Keratinocyte (primary cell): ENCODE data around the gene TCF20. TPM values are rescaled to one million over a fixed set of nuclear protein-coding genes. Genes with fewer than 3 reads are reported as not detected.

ENCODE experiments used
- DNase-seq: peaks from one replicate; pipeline ENCODE4 v3.0.0-alpha.2; 2011; ENCODE audit warnings: low read depth, missing footprints, low spot score
- FAIRE-seq: peaks from 2 replicates; lab custom pipeline; 2011; peaks lifted over from hg19 to GRCh38; lab: Jason Lieb, UNC
- H2AFZ ChIP-seq: 2 replicates; pipeline ENCODE4 v1.6.0; 2012; ENCODE audit warnings: low read length, control low read depth, inconsistent platforms; ENCODE audit not compliant: control insufficient read depth
- H3K27ac ChIP-seq: 2 replicates; pipeline ENCODE4 v1.5.1; 2011; ENCODE audit warnings: low read length; ENCODE audit not compliant: control insufficient read depth, insufficient read depth
- H3K27me3 ChIP-seq: 3 replicates; pipeline ENCODE4 v1.6.0; 2011; ENCODE audit warnings: low read length; ENCODE audit not compliant: control insufficient read depth, insufficient read depth; ENCODE audit errors: extremely low read depth
- H3K36me3 ChIP-seq, 2 experiments: 2 replicates in 1 of 2; 3 replicates in 1 of 2; pipeline ENCODE4 v1.5.1; 2011; ENCODE audit warnings: low read length in 2 of 2, mild to moderate bottlenecking in 1 of 2; ENCODE audit not compliant: control insufficient read depth in 2 of 2, insufficient read depth in 2 of 2; ENCODE audit errors: extremely low read depth in 1 of 2
- H3K4me1 ChIP-seq: 3 replicates; pipeline ENCODE4 v1.5.1; 2011; ENCODE audit warnings: low read length; ENCODE audit not compliant: control insufficient read depth, insufficient read depth; ENCODE audit errors: extremely low read depth
- H3K4me2 ChIP-seq: 3 replicates; pipeline ENCODE4 v1.6.0; 2011; ENCODE audit warnings: low read depth, low read length; ENCODE audit not compliant: control insufficient read depth, insufficient read depth; ENCODE audit errors: extremely low read depth
- H3K4me3 ChIP-seq, 3 experiments: fragments of 200-600 bp in 1 of 3; sonication (generic) in 1 of 3; 2 replicates in 2 of 3; 3 replicates in 1 of 3; pipeline ENCODE4 v1.5.1; 2011 to 2016; ENCODE audit warnings: low read length in 3 of 3, mild to moderate bottlenecking in 3 of 3, control low read depth in 2 of 3, inconsistent platforms in 1 of 3, low read depth in 1 of 3, mixed read lengths in 1 of 3, mixed run types in 1 of 3, moderate library complexity in 1 of 3; ENCODE audit not compliant: control insufficient read depth in 2 of 3, insufficient read depth in 2 of 3; ENCODE audit errors: extremely low read depth in 1 of 3
- H3K79me2 ChIP-seq: 2 replicates; pipeline ENCODE4 v1.6.0; 2012; ENCODE audit warnings: low read length; ENCODE audit not compliant: control insufficient read depth, insufficient read depth
- H3K9ac ChIP-seq: 3 replicates; pipeline ENCODE4 v1.6.0; 2011; ENCODE audit warnings: low read length; ENCODE audit not compliant: control insufficient read depth, insufficient read depth; ENCODE audit errors: extremely low read depth
- H3K9me1 ChIP-seq: 3 replicates; pipeline ENCODE4 v1.6.0; 2011; ENCODE audit warnings: low read length; ENCODE audit not compliant: control insufficient read depth, insufficient read depth; ENCODE audit errors: extremely low read depth
- H3K9me3 ChIP-seq: 2 replicates; pipeline ENCODE4 v1.5.1; 2012; ENCODE audit warnings: low read depth, low read length; ENCODE audit not compliant: control insufficient read depth
- H4K20me1 ChIP-seq: 3 replicates; pipeline ENCODE4 v1.6.0; 2011; ENCODE audit warnings: low read length; ENCODE audit not compliant: control insufficient read depth, insufficient read depth; ENCODE audit errors: extremely low read depth
- EZH2 ChIP-seq: IDR thresholded peaks from one replicate; pipeline ENCODE4 v1.6.1; 2012; ENCODE audit warnings: inconsistent platforms, mild to moderate bottlenecking, low read length, moderate library complexity
- dilution Hi-C: fragments of 300-500 bp; cut with MboI; formaldehyde crosslinking; loops from one replicate; pipeline ENCODE4 v1.7.0; 2020; ENCODE audit warnings: low sequenced_read_pairs; ENCODE audit not compliant: extremely low pct_ligation_motif_present
- polyA plus RNA-seq, 5 experiments: library from polyadenylated mRNA; depleted of rRNA in 3 of 5; stranded (reverse) in 3 of 5; stranded (forward) in 1 of 5; unstranded in 1 of 5; fragments of >200 nt; gene quantifications; 1 replicate in 1 of 5; 2 replicates in 3 of 5; 3 replicates in 1 of 5; pipeline versions ENCODE4 v1.2.1 to v1.2.3, GENCODE V29; 2011 to 2012; ENCODE audit warnings: missing spikeins in 2 of 5, low read depth in 1 of 5, low replicate concordance in 1 of 5
- TF ChIP-seq, protein P1 (sequence below), 3 experiments: IDR thresholded peaks in 1 of 3; conservative IDR thresholded peaks in 1 of 3; optimal IDR thresholded peaks in 1 of 3; 2 replicates in 2 of 3; 3 replicates in 1 of 3; pipeline versions ENCODE3 to v1.5.1; 2011; ENCODE audit warnings: low read length in 3 of 3, mild to moderate bottlenecking in 3 of 3, moderate library complexity in 2 of 3, control low read depth in 1 of 3, inconsistent platforms in 1 of 3; ENCODE audit not compliant: insufficient read depth in 2 of 3; ENCODE audit errors: extremely low read depth in 1 of 3

TCF20 gene
- polyA plus RNA-seq, 1 donor (not counting 4 experiments of a cell fraction or from before 2014, with no cell fraction given): 23.9 TPM

DNA sequence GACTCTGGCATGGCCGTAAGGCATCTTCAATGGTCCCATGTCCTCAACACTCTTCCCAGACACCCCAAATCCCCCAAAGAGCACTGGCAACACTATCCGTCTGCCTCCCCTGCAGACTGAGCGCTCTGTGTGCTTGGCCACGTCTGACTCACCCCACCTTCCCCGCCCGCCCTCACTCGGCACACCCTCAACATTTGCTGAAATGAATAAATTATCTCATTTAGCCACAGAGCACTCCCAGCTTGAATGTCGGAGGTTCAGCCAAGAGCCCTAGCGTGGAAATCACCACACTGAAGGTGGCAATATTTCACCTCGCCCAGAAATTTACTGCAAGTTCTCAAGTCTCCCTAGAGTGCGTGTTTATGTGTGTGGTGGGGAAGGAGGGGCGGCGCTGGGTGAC is 46.6 kb upstream of the TCF20 start:
- Histone ChIP-seq H3K36me3 (no peaks in the 10 kb centered on the region), H3K9me3 (no peaks in the 10 kb centered on the region), H2AFZ (peak overlapping the region; percentile 56), H3K4me3 (peak overlapping the region in 2 of 3 experiments; percentile 38 to 51), H3K9me1 (peaks cover 6% of the 10 kb centered on the region), H4K20me1 (peaks cover 6% of the 10 kb centered on the region), H3K9ac (peak overlapping the region; percentile 68), H3K27ac (peak overlapping the region; percentile 73), H3K79me2 (no peaks in the 10 kb centered on the region), H3K4me1 (peaks cover 52% of the 10 kb centered on the region), H3K27me3 (no peaks in the 10 kb centered on the region), H3K4me2 (peak overlapping the region; percentile 86)
- FAIRE-seq: peak; percentile 92
- no peak for DNase-seq
- no peak for TF ChIP-seq EZH2
- TF ChIP-seq, protein P1, sequence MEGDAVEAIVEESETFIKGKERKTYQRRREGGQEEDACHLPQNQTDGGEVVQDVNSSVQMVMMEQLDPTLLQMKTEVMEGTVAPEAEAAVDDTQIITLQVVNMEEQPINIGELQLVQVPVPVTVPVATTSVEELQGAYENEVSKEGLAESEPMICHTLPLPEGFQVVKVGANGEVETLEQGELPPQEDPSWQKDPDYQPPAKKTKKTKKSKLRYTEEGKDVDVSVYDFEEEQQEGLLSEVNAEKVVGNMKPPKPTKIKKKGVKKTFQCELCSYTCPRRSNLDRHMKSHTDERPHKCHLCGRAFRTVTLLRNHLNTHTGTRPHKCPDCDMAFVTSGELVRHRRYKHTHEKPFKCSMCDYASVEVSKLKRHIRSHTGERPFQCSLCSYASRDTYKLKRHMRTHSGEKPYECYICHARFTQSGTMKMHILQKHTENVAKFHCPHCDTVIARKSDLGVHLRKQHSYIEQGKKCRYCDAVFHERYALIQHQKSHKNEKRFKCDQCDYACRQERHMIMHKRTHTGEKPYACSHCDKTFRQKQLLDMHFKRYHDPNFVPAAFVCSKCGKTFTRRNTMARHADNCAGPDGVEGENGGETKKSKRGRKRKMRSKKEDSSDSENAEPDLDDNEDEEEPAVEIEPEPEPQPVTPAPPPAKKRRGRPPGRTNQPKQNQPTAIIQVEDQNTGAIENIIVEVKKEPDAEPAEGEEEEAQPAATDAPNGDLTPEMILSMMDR (optimal IDR thresholded peaks at IDR 0.05 in 1 of 3, IDR thresholded peaks at IDR 0.05 in 1 of 3, conservative IDR thresholded peaks at IDR 0.05 in 1 of 3; ENCODE audit: extremely low read depth in 1 of 3, insufficient read depth in 2 of 3, low read length in 3 of 3): peak in 1 of 3 experiments; percentile 24
- dilution Hi-C loops: no loop called here

DNA sequence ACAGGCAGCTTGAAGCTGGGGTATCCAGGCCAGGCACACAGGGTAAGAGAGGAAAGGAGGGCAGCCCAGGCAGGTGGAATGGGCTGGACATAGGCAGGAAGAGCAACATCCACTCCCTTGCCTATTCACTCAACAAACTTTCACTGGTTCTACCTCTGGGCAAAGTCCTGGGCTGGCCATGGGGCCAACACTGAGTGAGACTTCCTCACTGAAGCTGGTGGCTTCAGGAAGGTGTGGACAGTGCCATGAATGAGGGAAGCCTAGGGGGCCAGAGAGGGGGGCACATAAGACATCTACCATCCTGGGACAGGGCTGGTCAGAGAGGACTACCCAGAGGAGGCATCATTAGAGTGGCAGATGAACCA is 44.9 kb upstream of the TCF20 start:
- no peak overlapping the region for H2AFZ ChIP-seq
- no peak overlapping the region for H3K9ac ChIP-seq
- peaks cover 47% of the 10 kb centered on the region for H3K4me1 ChIP-seq
- no peaks in the 10 kb centered on the region for H3K36me3 ChIP-seq
- no peak overlapping the region for H3K4me3 ChIP-seq
- H3K4me2 ChIP-seq: no peak overlapping the region
- dilution Hi-C loops: no loop called here
- peaks cover 6% of the 10 kb centered on the region for H4K20me1 ChIP-seq
- peaks cover 6% of the 10 kb centered on the region for H3K9me1 ChIP-seq
- H3K27ac ChIP-seq: no peak overlapping the region
- TF ChIP-seq, protein P1 (optimal IDR thresholded peaks at IDR 0.05 in 1 of 3, IDR thresholded peaks at IDR 0.05 in 1 of 3, conservative IDR thresholded peaks at IDR 0.05 in 1 of 3; ENCODE audit: extremely low read depth in 1 of 3, insufficient read depth in 2 of 3, low read length in 3 of 3): no peak
- no peak for TF ChIP-seq EZH2
- H3K9me3 ChIP-seq: no peaks in the 10 kb centered on the region
- no peak for FAIRE-seq
- no peaks in the 10 kb centered on the region for H3K27me3 ChIP-seq
- no peaks in the 10 kb centered on the region for H3K79me2 ChIP-seq
- no peak for DNase-seq
